Brain microvascular endothelial cell (primary cell): Measurements from ENCODE around the gene NDUFS6.

ENCODE experiments used
- DNase-seq: peaks from one replicate; pipeline ENCODE4 v3.0.0-alpha.2; 2020
- H3K27ac ChIP-seq: fragments of 250-450 bp; sonication (Bioruptor Pico); 2 replicates; pipeline ENCODE4 v1.5.1; 2020; ENCODE audit warnings: mild to moderate bottlenecking, moderate library complexity
- H3K27me3 ChIP-seq: fragments of 250-450 bp; sonication (Bioruptor Pico); replicated peaks from 2 replicates; pipeline ENCODE4 v1.5.1; 2020; ENCODE audit warnings: mild to moderate bottlenecking
- H3K36me3 ChIP-seq: fragments of 250-450 bp; sonication (Bioruptor Pico); replicated peaks from 2 replicates; pipeline ENCODE4 v1.5.1; 2020; ENCODE audit warnings: mild to moderate bottlenecking
- H3K4me3 ChIP-seq: 2 replicates; pipeline ENCODE4 v1.5.1; 2011; ENCODE audit warnings: low read depth, mild to moderate bottlenecking, control low read depth, low read length, moderate library complexity
- CTCF ChIP-seq: IDR thresholded peaks from 2 replicates; pipeline ENCODE4 v1.5.1; 2011; ENCODE audit warnings: low read depth, mild to moderate bottlenecking, moderate library complexity, low read length, control low read depth, inconsistent platforms; ENCODE audit errors: missing control alignments
- in situ Hi-C: cut with HindIII; loops from 2 replicates; pipeline ENCODE4 v1.10.0; 2017; ENCODE audit warnings: low sequenced_read_pairs, low pct_ligation_motif_present

Gene NDUFS6

DNA sequence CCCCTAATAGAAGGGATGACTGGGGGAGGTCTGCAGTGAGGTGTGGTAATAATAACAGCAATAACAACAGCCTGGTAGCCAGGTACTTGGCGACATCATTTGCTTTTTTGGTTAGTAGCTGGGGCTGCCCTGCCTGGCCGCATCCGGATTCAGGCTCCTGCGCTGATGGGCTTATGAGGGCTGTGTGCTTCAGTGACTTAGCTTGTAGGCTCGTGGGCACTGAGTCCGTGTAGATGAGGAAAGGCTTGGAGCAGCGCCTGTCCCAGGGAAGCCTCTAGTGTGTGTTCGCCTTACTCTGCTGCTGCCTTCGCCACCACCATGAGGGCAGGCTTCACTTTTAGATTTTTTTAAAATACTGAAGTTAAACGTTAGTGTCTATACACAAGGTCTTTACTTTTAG lies 4.5 kb downstream of the NDUFS6 start:
- no peak for TF ChIP-seq CTCF
- no peak for DNase-seq
- Histone ChIP-seq H3K36me3 (peaks cover 58% of the 10 kb centered on the region), H3K4me3 (no peak overlapping the region), H3K27me3 (no peaks in the 10 kb centered on the region), H3K27ac (no peak overlapping the region)
- in situ Hi-C loops, result no loop called here

- in situ Hi-C loops, result no loop called here
- no peak for DNase-seq
- no peak for TF ChIP-seq CTCF
- Histone ChIP-seq H3K27me3 (no peaks in the 10 kb centered on the region), H3K27ac (no peak overlapping the region), H3K4me3 (no peak overlapping the region), H3K36me3 (peaks cover 58% of the 10 kb centered on the region)
Measured at GRCh38 chr5:1806199-1806598, 5.0 kb downstream of the NDUFS6 start.

GRCh38 chr5:1806974-1807373 lies 5.8 kb downstream of the NDUFS6 start:
- in situ Hi-C loops, result no loop called here

GRCh38 chr5:1807451-1808185 lies 6.4 kb downstream of the NDUFS6 start:
- H3K27ac ChIP-seq, result no peak overlapping the region
- no peak for TF ChIP-seq CTCF
- in situ Hi-C loops, result no loop called here
- peaks cover 66% of the 10 kb centered on the region for H3K36me3 ChIP-seq
- no peaks in the 10 kb centered on the region for H3K27me3 ChIP-seq
- DNase-seq, result no peak
- no peak overlapping the region for H3K4me3 ChIP-seq

More at GRCh38 chr5:1806974-1807373, 5.8 kb downstream of the NDUFS6 start:
- Histone ChIP-seq H3K27me3 (no peaks in the 10 kb centered on the region), H3K36me3 (peaks cover 63% of the 10 kb centered on the region), H3K27ac (no peak overlapping the region), H3K4me3 (no peak overlapping the region)
- no peak for DNase-seq
- no peak for TF ChIP-seq CTCF

- no peak for TF ChIP-seq CTCF
- DNase-seq, result no peak
- no peak overlapping the region for H3K4me3 ChIP-seq
- peaks cover 65% of the 10 kb centered on the region for H3K36me3 ChIP-seq
- no peaks in the 10 kb centered on the region for H3K27me3 ChIP-seq
- in situ Hi-C loops, result no loop called here
- peak overlapping the region; percentile 28 for H3K27ac ChIP-seq
Measured at GRCh38 chr5:1808439-1808838, 7.2 kb downstream of the NDUFS6 start.
